ENCODE measurements around the gene KCNH6. TPM values are rescaled to one million over a fixed set of nuclear protein-coding genes. Genes with fewer than 3 reads are reported as not detected.
A peak's percentile ranks its signal among the peaks of the same experiment; 100 is the strongest.

The KCNH6 gene
- polyA plus RNA-seq, 3 donors = not detected

DNA sequence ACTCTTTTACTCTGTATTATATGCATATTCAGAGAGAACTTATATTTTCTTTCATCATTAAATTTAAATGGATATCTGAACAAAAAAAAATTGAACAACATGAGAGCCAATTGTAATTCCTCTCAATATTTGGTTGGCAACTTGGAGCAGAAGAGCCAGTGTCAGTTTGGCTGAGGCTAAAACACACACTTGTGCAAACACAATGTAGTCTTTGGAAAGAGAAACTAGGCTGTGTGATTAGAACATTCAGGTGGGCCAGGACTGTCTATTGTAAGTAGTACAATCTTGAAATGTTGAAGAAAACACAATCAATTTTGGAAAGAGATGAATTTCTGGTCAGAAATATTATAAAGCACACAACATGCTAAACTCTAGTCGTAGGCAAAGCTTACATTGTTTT lies 44.1 kb downstream of the KCNH6 start:
- WGBS (ENCODE audit: insufficient coverage) = no CpG with 5 or more reads among the region's 1 CpG

DNA sequence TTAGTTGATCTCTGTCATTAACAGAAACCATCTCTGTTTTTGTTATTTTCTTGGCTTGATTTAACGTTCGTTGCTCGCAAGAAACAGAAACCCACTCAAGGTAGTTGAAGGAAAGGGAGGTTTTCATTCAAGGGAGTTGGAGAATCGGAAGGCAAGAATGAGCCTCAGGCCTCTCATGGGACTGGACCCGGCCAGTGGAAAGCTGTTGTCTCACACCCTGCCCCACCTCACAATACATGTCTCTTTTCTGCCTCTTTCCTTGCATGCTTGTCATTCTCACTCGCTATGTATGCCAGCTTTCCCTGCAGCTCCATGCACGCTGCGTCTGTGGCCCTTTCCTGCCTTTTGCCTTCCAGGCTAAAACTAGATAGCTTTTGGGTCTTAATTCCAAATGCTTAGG lies 45.4 kb downstream of the KCNH6 start:
- H2AFZ ChIP-seq (ENCODE audit: insufficient read depth, low read depth, low read length, poor library complexity, severe bottlenecking) = no peak overlapping the region
- TF ChIP-seq, protein P1, sequence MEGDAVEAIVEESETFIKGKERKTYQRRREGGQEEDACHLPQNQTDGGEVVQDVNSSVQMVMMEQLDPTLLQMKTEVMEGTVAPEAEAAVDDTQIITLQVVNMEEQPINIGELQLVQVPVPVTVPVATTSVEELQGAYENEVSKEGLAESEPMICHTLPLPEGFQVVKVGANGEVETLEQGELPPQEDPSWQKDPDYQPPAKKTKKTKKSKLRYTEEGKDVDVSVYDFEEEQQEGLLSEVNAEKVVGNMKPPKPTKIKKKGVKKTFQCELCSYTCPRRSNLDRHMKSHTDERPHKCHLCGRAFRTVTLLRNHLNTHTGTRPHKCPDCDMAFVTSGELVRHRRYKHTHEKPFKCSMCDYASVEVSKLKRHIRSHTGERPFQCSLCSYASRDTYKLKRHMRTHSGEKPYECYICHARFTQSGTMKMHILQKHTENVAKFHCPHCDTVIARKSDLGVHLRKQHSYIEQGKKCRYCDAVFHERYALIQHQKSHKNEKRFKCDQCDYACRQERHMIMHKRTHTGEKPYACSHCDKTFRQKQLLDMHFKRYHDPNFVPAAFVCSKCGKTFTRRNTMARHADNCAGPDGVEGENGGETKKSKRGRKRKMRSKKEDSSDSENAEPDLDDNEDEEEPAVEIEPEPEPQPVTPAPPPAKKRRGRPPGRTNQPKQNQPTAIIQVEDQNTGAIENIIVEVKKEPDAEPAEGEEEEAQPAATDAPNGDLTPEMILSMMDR (IDR thresholded peaks at IDR 0.05) = no peak
- peak overlapping the region in 1 of 7 donors; percentile 21 for H3K27ac Mint-ChIP-seq
- H3K4me3 ChIP-seq (replicated peaks in 1 of 3; ENCODE audit: low read depth in 2 of 3, low read length in 3 of 3) = no peak overlapping the region
- peaks cover 0 to 2% (median 0%) of the 10 kb centered on the region in 7 donors for H3K9me3 Mint-ChIP-seq
- H3K36me3 Mint-ChIP-seq = peaks cover 11 to 28% of the 10 kb centered on the region in 2 donors
- H3K4me3 Mint-ChIP-seq = no peak overlapping the region
- H3K27me3 Mint-ChIP-seq (ENCODE audit: low read depth in 3 of 3) = no peaks in the 10 kb centered on the region
- H3K9me3 ChIP-seq (replicated peaks in 1 of 2; ENCODE audit: control insufficient read depth in 1 of 2, insufficient read depth in 1 of 2, low read length in 2 of 2) = no peaks in the 10 kb centered on the region
- H3K36me3 ChIP-seq (replicated peaks in 1 of 2; ENCODE audit: control insufficient read depth in 1 of 2, insufficient read depth in 2 of 2, low read length in 2 of 2) = peaks cover 6 to 29% of the 10 kb centered on the region in 2 donors
- DNase-seq = no peak
- H3K27ac ChIP-seq (ENCODE audit: low read depth in 1 of 2, low read length in 2 of 2) = no peak overlapping the region
- peaks cover 99% of the 10 kb centered on the region for H4K20me1 ChIP-seq (ENCODE audit: insufficient read depth, low read length)
- WGBS (ENCODE audit: insufficient coverage) = 100% methylated on average over 3 of the region's 8 CpGs
- H3K79me2 ChIP-seq (ENCODE audit: insufficient read depth, low read length) = peaks cover 96% of the 10 kb centered on the region
- H3K27me3 ChIP-seq (ENCODE audit: control insufficient read depth in 2 of 2, insufficient read depth in 2 of 2, low read length in 2 of 2) = no peaks in the 10 kb centered on the region
- no peaks in the 10 kb centered on the region for H3K4me1 ChIP-seq (ENCODE audit: control insufficient read depth in 1 of 2, insufficient read depth in 2 of 2, low read length in 2 of 2)
- intact Hi-C loops (cut with micrococcal nuclease) = no loop called here
- H3K9ac ChIP-seq (ENCODE audit: insufficient read depth, low read length, poor library complexity, severe bottlenecking) = no peak overlapping the region
- no peaks in the 10 kb centered on the region for H3K4me1 Mint-ChIP-seq
- H3K4me2 ChIP-seq (replicated peaks; ENCODE audit: extremely low read depth, low read length, poor library complexity, severe bottlenecking) = no peak overlapping the region

More for the DNA sequence above, 44.1 kb downstream of the KCNH6 start:
- H4K20me1 ChIP-seq (ENCODE audit: insufficient read depth, low read length) = peaks cover 96% of the 10 kb centered on the region
- H3K4me2 ChIP-seq (replicated peaks; ENCODE audit: extremely low read depth, low read length, poor library complexity, severe bottlenecking) = no peak overlapping the region
- Mint-ChIP-seq H3K9me3 (peaks cover 0 to 2% (median 0%) of the 10 kb centered on the region in 7 donors), H3K36me3 (peaks cover 9 to 28% of the 10 kb centered on the region in 2 donors), H3K27ac (peak overlapping the region in 1 of 7 donors; percentile 16), H3K4me1 (no peaks in the 10 kb centered on the region), H3K27me3 (ENCODE audit: low read depth in 3 of 3) (no peaks in the 10 kb centered on the region), H3K4me3 (no peak overlapping the region)
- TF ChIP-seq, protein P1 (IDR thresholded peaks at IDR 0.05) = no peak
- H3K36me3 ChIP-seq (replicated peaks in 1 of 2; ENCODE audit: control insufficient read depth in 1 of 2, insufficient read depth in 2 of 2, low read length in 2 of 2) = peaks cover 6 to 29% of the 10 kb centered on the region in 2 donors
- H3K4me3 ChIP-seq (replicated peaks in 1 of 3; ENCODE audit: low read depth in 2 of 3, low read length in 3 of 3) = no peak overlapping the region
- no peak overlapping the region for H2AFZ ChIP-seq (ENCODE audit: insufficient read depth, low read depth, low read length, poor library complexity, severe bottlenecking)
- intact Hi-C loops (cut with micrococcal nuclease) = no loop called here
- DNase-seq = no peak
- H3K4me1 ChIP-seq (ENCODE audit: control insufficient read depth in 1 of 2, insufficient read depth in 2 of 2, low read length in 2 of 2) = no peaks in the 10 kb centered on the region
- H3K9ac ChIP-seq (ENCODE audit: insufficient read depth, low read length, poor library complexity, severe bottlenecking) = no peak overlapping the region
- H3K9me3 ChIP-seq (replicated peaks in 1 of 2; ENCODE audit: control insufficient read depth in 1 of 2, insufficient read depth in 1 of 2, low read length in 2 of 2) = no peaks in the 10 kb centered on the region
- H3K27me3 ChIP-seq (ENCODE audit: control insufficient read depth in 2 of 2, insufficient read depth in 2 of 2, low read length in 2 of 2) = no peaks in the 10 kb centered on the region
- H3K27ac ChIP-seq (ENCODE audit: low read depth in 1 of 2, low read length in 2 of 2) = no peak overlapping the region
- peaks cover 94% of the 10 kb centered on the region for H3K79me2 ChIP-seq (ENCODE audit: insufficient read depth, low read length)

All from CD14-positive monocyte (primary cell).